Measurements from ENCODE around the gene TMEM114. TPM values are rescaled to one million over a fixed set of nuclear protein-coding genes. Genes with fewer than 3 reads are reported as not detected.
"Not testable (repeated sequence)": the region's sequence is repeated elsewhere in the genome, so short reads cannot be mapped to it uniquely, and the experiment has no call there.

Gene TMEM114
- total RNA-seq, 1 experiment from 2014 or later, result not detected

- ATAC-seq (no peak), DNase-seq (ENCODE audit: low read depth, low spot score) (no peak)
- Histone ChIP-seq H3K27ac (ENCODE audit: low read length) (no peak overlapping the region), H3K36me3 (ENCODE audit: control insufficient read depth, insufficient read depth, low read length) (no peaks in the 10 kb centered on the region), H3K27me3 (ENCODE audit: control insufficient read depth, insufficient read depth, low read length) (peaks cover 9% of the 10 kb centered on the region; the same call in 1 of the 2 replicates), H3K4me1 (ENCODE audit: control insufficient read depth, insufficient read depth, low read length) (no peaks in the 10 kb centered on the region), H3K9me3 (ENCODE audit: control insufficient read depth, insufficient read depth, low read depth, low read length) (no peaks in the 10 kb centered on the region), H3K4me3 (ENCODE audit: low read depth in 2 of 2, low read length in 2 of 2) (no peak overlapping the region)
- POLR2A ChIA-PET, result no interaction called here
- TF ChIP-seq REST (IDR thresholded peaks at IDR 0.05; ENCODE audit: insufficient read depth in 1 of 2, low read depth in 2 of 2, low read length in 1 of 2) (no peak), POLR2AphosphoS5 (IDR thresholded peaks at IDR 0.05; ENCODE audit: low read depth, low read length) (no peak), TCF7L2 (IDR thresholded peaks at IDR 0.05; ENCODE audit: low read depth, low read length) (no peak), CTCF (IDR thresholded peaks at IDR 0.05) (no peak), SIN3A (IDR thresholded peaks at IDR 0.05; ENCODE audit: borderline replicate concordance, insufficient read depth, low read depth, low read length) (no peak)
- CTCF ChIA-PET, result interaction anchor here (0.7 kb wide), 1 partner anchor 168 kb away, joined by 4 read pairs; no protein-coding TSS in a partner anchor
- no TSS peak for BruUV-seq (replicated peaks)
- intact Hi-C loops (cut with micrococcal nuclease; ENCODE audit: unreplicated experiment), result loop anchor here (10.0 kb wide), 1 partner anchor 294 kb away; the partner anchor contains the start of gene CARHSP1
- in situ Hi-C loops (cut with HindIII; ENCODE audit: low pct_unique_long_range_greater_than_20kb, low sequenced_read_pairs), result no loop called here
These were observed 19.2 kb downstream of the TMEM114 start for GRCh38 chr16:8571061-8571596.

- H3K4me1 ChIP-seq (ENCODE audit: control insufficient read depth, insufficient read depth, low read length); POLR2A ChIA-PET; DNase-seq (ENCODE audit: low read depth, low spot score); H3K27ac ChIP-seq (ENCODE audit: low read length); in situ Hi-C loops (cut with HindIII; ENCODE audit: low pct_unique_long_range_greater_than_20kb, low sequenced_read_pairs); H3K36me3 ChIP-seq (ENCODE audit: control insufficient read depth, insufficient read depth, low read length); ATAC-seq; H3K9me3 ChIP-seq (ENCODE audit: control insufficient read depth, insufficient read depth, low read depth, low read length); BruUV-seq (replicated peaks); H3K27me3 ChIP-seq (ENCODE audit: control insufficient read depth, insufficient read depth, low read length); H3K4me3 ChIP-seq (ENCODE audit: low read depth in 2 of 2, low read length in 2 of 2): not testable (repeated sequence)
- CTCF ChIA-PET, result interaction anchor here (0.7 kb wide), 1 partner anchor 169 kb away, joined by 4 read pairs; no protein-coding TSS in a partner anchor
- intact Hi-C loops (cut with micrococcal nuclease; ENCODE audit: unreplicated experiment), result loop anchor here (10.0 kb wide), 1 partner anchor 294 kb away; the partner anchor contains the start of gene CARHSP1
These were observed 19.9 kb downstream of the TMEM114 start for GRCh38 chr16:8570393-8570792.

- no peaks in the 10 kb centered on the region; the same call in 1 of the 2 replicates for H3K4me1 ChIP-seq (ENCODE audit: control insufficient read depth, insufficient read depth, low read length)
- no peak overlapping the region for H3K4me3 ChIP-seq (ENCODE audit: low read depth in 2 of 2, low read length in 2 of 2)
- ChIA-PET CTCF (interaction anchor here (0.6 to 1.1 kb wide), 2 partner anchors 13 to 18 kb away, joined by 3 read pairs; no protein-coding TSS in a partner anchor), POLR2A (no interaction called here)
- peaks cover under 1% of the 10 kb centered on the region; the same call in 1 of the 2 replicates for H3K27me3 ChIP-seq (ENCODE audit: control insufficient read depth, insufficient read depth, low read length)
- H3K36me3 ChIP-seq (ENCODE audit: control insufficient read depth, insufficient read depth, low read length), result no peaks in the 10 kb centered on the region
- no peak overlapping the region for H3K27ac ChIP-seq (ENCODE audit: low read length)
- in situ Hi-C loops (cut with HindIII; ENCODE audit: low pct_unique_long_range_greater_than_20kb, low sequenced_read_pairs) (no loop called here), intact Hi-C loops (cut with micrococcal nuclease; ENCODE audit: unreplicated experiment) (loop anchor here (5.0 to 10.0 kb wide), 3 partner anchors 88 to 313 kb away; partner anchors contain the start of genes CARHSP1 and LITAFD)
- ATAC-seq (no peak), DNase-seq (ENCODE audit: low read depth, low spot score) (no peak)
- TF ChIP-seq POLR2AphosphoS5 (IDR thresholded peaks at IDR 0.05; ENCODE audit: low read depth, low read length) (no peak), SIN3A (IDR thresholded peaks at IDR 0.05; ENCODE audit: borderline replicate concordance, insufficient read depth, low read depth, low read length) (no peak), TCF7L2 (IDR thresholded peaks at IDR 0.05; ENCODE audit: low read depth, low read length) (no peak), REST (IDR thresholded peaks at IDR 0.05; ENCODE audit: insufficient read depth in 1 of 2, low read depth in 2 of 2, low read length in 1 of 2) (no peak), CTCF (IDR thresholded peaks at IDR 0.05) (no peak)
- BruUV-seq (replicated peaks), result no TSS peak
- no peaks in the 10 kb centered on the region for H3K9me3 ChIP-seq (ENCODE audit: control insufficient read depth, insufficient read depth, low read depth, low read length)
These were observed 20.5 kb downstream of the TMEM114 start for GRCh38 chr16:8569650-8570346.
